Type B pancreatic cell (in vitro differentiated cells): ENCODE results near the gene DNAJB14. TPM values are rescaled to one million over a fixed set of nuclear protein-coding genes. Genes with fewer than 3 reads are reported as not detected.

ENCODE experiments used
- DNase-seq: peaks from one replicate; pipeline ENCODE4 v3.0.0; 2021; ENCODE audit warnings: mixed read lengths; ENCODE audit not compliant: unreplicated experiment; ENCODE audit errors: extremely low spot score
- H3K27ac Mint-ChIP-seq: 2 replicates; pipeline ENCODE4 v1.8.0; 2021; ENCODE audit warnings: mild to moderate bottlenecking, mixed read lengths
- H3K27me3 Mint-ChIP-seq: 2 replicates; pipeline ENCODE4 v1.8.0; 2021; ENCODE audit warnings: mixed read lengths
- H3K36me3 Mint-ChIP-seq: 2 replicates; pipeline ENCODE4 v1.8.0; 2021; ENCODE audit warnings: mixed read lengths
- H3K4me1 Mint-ChIP-seq: one replicate; pipeline ENCODE4 v1.8.0; 2021; ENCODE audit warnings: mixed read lengths; ENCODE audit not compliant: unreplicated experiment
- H3K4me3 Mint-ChIP-seq: 2 replicates; pipeline ENCODE4 v1.8.0; 2021; ENCODE audit warnings: mild to moderate bottlenecking, mixed read lengths
- H3K9me3 Mint-ChIP-seq: 2 replicates; pipeline ENCODE4 v1.8.0; 2021; ENCODE audit warnings: mixed read lengths
- total RNA-seq: library from RNA; stranded (reverse); gene quantifications from 2 replicates; pipeline ENCODE4 v1.2.1, GENCODE V29; 2021; ENCODE audit warnings: low replicate concordance
- TF ChIP-seq, protein P1 (sequence below): fragments of 200-600 bp; sonication (generic); conservative IDR thresholded peaks from 2 replicates; pipeline ENCODE4 v1.5.0; 2021; ENCODE audit warnings: antibody characterized with exemption, mild to moderate bottlenecking

The DNAJB14 gene
- total RNA-seq, 1 donor from 2014 or later: 39.8 TPM

GRCh38 chr4:99878604-99879003, 67.8 kb downstream of the DNAJB14 start:
- Mint-ChIP-seq H3K27ac (no peak overlapping the region), H3K27me3 (no peaks in the 10 kb centered on the region), H3K36me3 (peaks cover 14% of the 10 kb centered on the region), H3K9me3 (no peaks in the 10 kb centered on the region), H3K4me1 (peaks cover 6% of the 10 kb centered on the region), H3K4me3 (no peak overlapping the region)
- TF ChIP-seq, protein P1, sequence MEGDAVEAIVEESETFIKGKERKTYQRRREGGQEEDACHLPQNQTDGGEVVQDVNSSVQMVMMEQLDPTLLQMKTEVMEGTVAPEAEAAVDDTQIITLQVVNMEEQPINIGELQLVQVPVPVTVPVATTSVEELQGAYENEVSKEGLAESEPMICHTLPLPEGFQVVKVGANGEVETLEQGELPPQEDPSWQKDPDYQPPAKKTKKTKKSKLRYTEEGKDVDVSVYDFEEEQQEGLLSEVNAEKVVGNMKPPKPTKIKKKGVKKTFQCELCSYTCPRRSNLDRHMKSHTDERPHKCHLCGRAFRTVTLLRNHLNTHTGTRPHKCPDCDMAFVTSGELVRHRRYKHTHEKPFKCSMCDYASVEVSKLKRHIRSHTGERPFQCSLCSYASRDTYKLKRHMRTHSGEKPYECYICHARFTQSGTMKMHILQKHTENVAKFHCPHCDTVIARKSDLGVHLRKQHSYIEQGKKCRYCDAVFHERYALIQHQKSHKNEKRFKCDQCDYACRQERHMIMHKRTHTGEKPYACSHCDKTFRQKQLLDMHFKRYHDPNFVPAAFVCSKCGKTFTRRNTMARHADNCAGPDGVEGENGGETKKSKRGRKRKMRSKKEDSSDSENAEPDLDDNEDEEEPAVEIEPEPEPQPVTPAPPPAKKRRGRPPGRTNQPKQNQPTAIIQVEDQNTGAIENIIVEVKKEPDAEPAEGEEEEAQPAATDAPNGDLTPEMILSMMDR: no peak
- DNase-seq: no peak

DNA sequence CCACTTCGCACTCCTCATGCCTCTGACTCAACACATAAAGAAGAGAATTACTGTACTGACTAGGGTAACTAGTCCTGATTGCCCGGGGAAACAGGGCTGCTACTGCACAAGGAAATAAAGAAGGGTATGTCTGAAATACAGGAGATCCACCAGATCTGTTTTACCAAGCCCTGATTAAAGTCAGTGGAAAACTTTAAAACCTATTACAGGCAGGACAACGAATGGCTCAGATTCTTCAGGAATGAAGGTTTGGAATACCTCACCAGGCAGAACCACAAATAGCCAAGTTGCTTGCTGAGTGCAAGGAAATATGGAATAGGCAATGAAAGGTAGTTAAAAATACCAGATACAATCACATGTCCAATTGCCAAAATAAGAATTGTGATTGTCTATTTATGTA, 69.5 kb downstream of the DNAJB14 start:
- Mint-ChIP-seq H3K9me3 (no peaks in the 10 kb centered on the region), H3K4me1 (peaks cover 6% of the 10 kb centered on the region), H3K27me3 (no peaks in the 10 kb centered on the region), H3K27ac (no peak overlapping the region), H3K36me3 (peaks cover 14% of the 10 kb centered on the region), H3K4me3 (no peak overlapping the region)
- no peak for DNase-seq
- TF ChIP-seq, protein P1: no peak

DNA sequence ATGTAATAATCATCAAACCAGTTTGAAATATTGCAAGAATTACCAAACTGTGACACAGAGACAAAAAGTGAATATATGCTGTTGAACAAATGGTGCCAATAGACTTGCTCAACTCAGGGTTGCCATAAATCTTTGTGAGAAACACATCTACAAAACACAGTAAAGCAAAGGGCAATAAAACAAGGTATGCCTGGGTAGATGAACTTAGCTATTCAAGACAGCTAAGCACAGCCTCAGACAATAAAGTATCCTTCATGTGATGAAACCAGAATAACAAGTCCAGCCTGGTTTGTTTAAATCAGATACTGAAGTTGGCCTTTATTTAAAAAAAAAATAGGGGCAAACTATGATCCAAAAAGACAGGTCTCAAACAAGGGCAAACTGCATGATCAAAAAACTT, 71.3 kb downstream of the DNAJB14 start:
- Mint-ChIP-seq H3K4me3 (peak overlapping the region; percentile 44), H3K9me3 (no peaks in the 10 kb centered on the region), H3K27ac (peak overlapping the region; percentile 51), H3K27me3 (no peaks in the 10 kb centered on the region), H3K4me1 (peaks cover 6% of the 10 kb centered on the region), H3K36me3 (peaks cover 8% of the 10 kb centered on the region)
- no peak for DNase-seq
- TF ChIP-seq, protein P1: no peak

GRCh38 chr4:99872570-99872969, 73.8 kb downstream of the DNAJB14 start:
- Mint-ChIP-seq H3K4me3 (no peak overlapping the region), H3K9me3 (no peaks in the 10 kb centered on the region)

GRCh38 chr4:99868126-99868596, 78.3 kb downstream of the DNAJB14 start:
- no peak for DNase-seq
- Mint-ChIP-seq H3K9me3 (no peaks in the 10 kb centered on the region), H3K27me3 (no peaks in the 10 kb centered on the region), H3K36me3 (no peaks in the 10 kb centered on the region), H3K4me1 (peaks cover 5% of the 10 kb centered on the region), H3K27ac (no peak overlapping the region), H3K4me3 (no peak overlapping the region)
- TF ChIP-seq, protein P1: no peak

More at GRCh38 chr4:99872570-99872969, 73.8 kb downstream of the DNAJB14 start:
- Mint-ChIP-seq H3K27ac (no peak overlapping the region), H3K27me3 (no peaks in the 10 kb centered on the region), H3K36me3 (peaks cover 5% of the 10 kb centered on the region), H3K4me1 (peaks cover 11% of the 10 kb centered on the region)
- no peak for DNase-seq
- TF ChIP-seq, protein P1: no peak

- H3K4me3 Mint-ChIP-seq: no peak overlapping the region
- H3K27ac Mint-ChIP-seq: no peak overlapping the region
- no peak for DNase-seq
- TF ChIP-seq, protein P1: no peak
- no peaks in the 10 kb centered on the region for H3K36me3 Mint-ChIP-seq
- peaks cover 5% of the 10 kb centered on the region for H3K4me1 Mint-ChIP-seq
- H3K9me3 Mint-ChIP-seq: no peaks in the 10 kb centered on the region
- H3K27me3 Mint-ChIP-seq: no peaks in the 10 kb centered on the region
Observed at GRCh38 chr4:99863804-99864203, 82.6 kb downstream of the DNAJB14 start.
